Measurements from ENCODE around the gene FIG4.

- TF ChIP-seq CTCF (IDR thresholded peaks at IDR 0.05) = no peak
- TF ChIP-seq POLR2A (IDR thresholded peaks at IDR 0.05) = no peak
These were observed 173.0 kb downstream of the FIG4 start for GRCh38 chr6:109864050-109864449.
